Measurements from ENCODE around the gene PADI2. TPM values are rescaled to one million over a fixed set of nuclear protein-coding genes. Genes with fewer than 3 reads are reported as not detected.

PADI2 gene
- total RNA-seq = under 1 TPM; 0.11 to 0.12 TPM

- DNase-seq (ENCODE audit: low spot score in 2 of 2) = peak in 1 of 2 donors; percentile 72
- ATAC-seq = peak; percentile 87 to 99
- Mint-ChIP-seq H3K9me3 (no peaks in the 10 kb centered on the region), H3K36me3 (no peaks in the 10 kb centered on the region), H3K27ac (no peak within 1 kb of the TSS)
Measured at GRCh38 chr1:17119076-17119772, at the start of gene PADI2. Gene PADI2, minus strand, starts transcription at chr1:17119451. Its CDS starts 80 bp downstream, at chr1:17119371.

- DNase-seq (ENCODE audit: low spot score in 2 of 2) (no peak), ATAC-seq (peak in 1 of 2 donors; percentile 33)
- no peak overlapping the region for H3K27ac Mint-ChIP-seq
- peaks cover 0 to 3% of the 10 kb centered on the region in 2 donors for H3K9me3 Mint-ChIP-seq
- no peaks in the 10 kb centered on the region for H3K36me3 Mint-ChIP-seq
Measured at GRCh38 chr1:17168091-17168876, 49.0 kb upstream of the PADI2 start.

GRCh38 chr1:17167786-17168090 lies 48.5 kb upstream of the PADI2 start:
- H3K27ac Mint-ChIP-seq = no peak overlapping the region
- DNase-seq (ENCODE audit: low spot score in 2 of 2) (no peak), ATAC-seq (peak in 1 of 2 donors; percentile 9)
- no peaks in the 10 kb centered on the region for H3K36me3 Mint-ChIP-seq
- H3K9me3 Mint-ChIP-seq = no peaks in the 10 kb centered on the region

- no peak for DNase-seq (ENCODE audit: low spot score in 2 of 2)
- Mint-ChIP-seq H3K27ac (no peak overlapping the region), H3K36me3 (no peaks in the 10 kb centered on the region), H3K9me3 (no peaks in the 10 kb centered on the region)
- ATAC-seq = no peak
Measured at GRCh38 chr1:17167041-17167785, 48.0 kb upstream of the PADI2 start.

- ATAC-seq (no peak), DNase-seq (ENCODE audit: low spot score in 2 of 2) (no peak)
- Mint-ChIP-seq H3K27ac (no peak overlapping the region), H3K9me3 (no peaks in the 10 kb centered on the region), H3K36me3 (no peaks in the 10 kb centered on the region)
Measured at GRCh38 chr1:17165823-17166222, 46.6 kb upstream of the PADI2 start.

GRCh38 chr1:17163789-17164666 lies 44.8 kb upstream of the PADI2 start:
- DNase-seq (ENCODE audit: low spot score in 2 of 2) (no peak), ATAC-seq (no peak)
- no peaks in the 10 kb centered on the region for H3K9me3 Mint-ChIP-seq
- no peak overlapping the region for H3K27ac Mint-ChIP-seq
- H3K36me3 Mint-ChIP-seq = no peaks in the 10 kb centered on the region

- DNase-seq (ENCODE audit: low spot score in 2 of 2) (no peak), ATAC-seq (no peak)
- Mint-ChIP-seq H3K9me3 (no peaks in the 10 kb centered on the region), H3K27ac (no peak overlapping the region), H3K36me3 (no peaks in the 10 kb centered on the region)
Measured at GRCh38 chr1:17163371-17163770, 44.1 kb upstream of the PADI2 start.

GRCh38 chr1:17162941-17163340 lies 43.7 kb upstream of the PADI2 start:
- no peak overlapping the region for H3K27ac Mint-ChIP-seq
- no peaks in the 10 kb centered on the region for H3K9me3 Mint-ChIP-seq
- no peaks in the 10 kb centered on the region for H3K36me3 Mint-ChIP-seq
- DNase-seq (ENCODE audit: low spot score in 2 of 2) (no peak), ATAC-seq (no peak)

GRCh38 chr1:17161926-17162800 lies 42.9 kb upstream of the PADI2 start:
- DNase-seq (ENCODE audit: low spot score in 2 of 2) = no peak
- ATAC-seq = no peak
- Mint-ChIP-seq H3K27ac (no peak overlapping the region), H3K36me3 (no peaks in the 10 kb centered on the region), H3K9me3 (no peaks in the 10 kb centered on the region)

- DNase-seq (ENCODE audit: low spot score in 2 of 2) (no peak), ATAC-seq (no peak)
- Mint-ChIP-seq H3K9me3 (peaks cover 4 to 6% of the 10 kb centered on the region in 2 donors), H3K36me3 (peaks cover 5 to 6% of the 10 kb centered on the region in 2 donors), H3K27ac (no peak overlapping the region)
Measured at GRCh38 chr1:17161137-17161740, 42.0 kb upstream of the PADI2 start.

GRCh38 chr1:17158961-17159360 lies 39.7 kb upstream of the PADI2 start:
- no peak for DNase-seq (ENCODE audit: low spot score in 2 of 2)
- Mint-ChIP-seq H3K9me3 (peaks cover 21% of the 10 kb centered on the region in 2 donors), H3K27ac (no peak overlapping the region), H3K36me3 (peaks cover 24 to 25% of the 10 kb centered on the region in 2 donors)
- no peak for ATAC-seq

GRCh38 chr1:17156108-17156507 lies 36.9 kb upstream of the PADI2 start:
- DNase-seq (ENCODE audit: low spot score in 2 of 2) = no peak
- no peak for ATAC-seq
- Mint-ChIP-seq H3K36me3 (peaks cover 38 to 39% of the 10 kb centered on the region in 2 donors), H3K27ac (no peak overlapping the region), H3K9me3 (peaks cover 32 to 34% of the 10 kb centered on the region in 2 donors)

- no peak for DNase-seq (ENCODE audit: low spot score in 2 of 2)
- Mint-ChIP-seq H3K9me3 (peaks cover 33 to 36% of the 10 kb centered on the region in 2 donors), H3K36me3 (peaks cover 41 to 43% of the 10 kb centered on the region in 2 donors), H3K27ac (peak overlapping the region in 1 of 2 donors; percentile 70)
- ATAC-seq = no peak
Measured at GRCh38 chr1:17155257-17155920, 36.1 kb upstream of the PADI2 start.

GRCh38 chr1:17149771-17150170 lies 30.5 kb upstream of the PADI2 start:
- no peak overlapping the region for H3K27ac Mint-ChIP-seq
- ATAC-seq (no peak), DNase-seq (ENCODE audit: low spot score in 2 of 2) (no peak)
- peaks cover 19 to 21% of the 10 kb centered on the region in 2 donors for H3K9me3 Mint-ChIP-seq
- peaks cover 25 to 26% of the 10 kb centered on the region in 2 donors for H3K36me3 Mint-ChIP-seq
